Breast epithelium (tissue), 3 donors: ENCODE measurements around the gene FNIP2.

Experiments used
- POLR2A ChIP-seq: fragments of 450-650 bp; IDR thresholded peaks from one replicate; pipeline ENCODE4 v1.6.1; 2016; ENCODE audit warnings: antibody characterized with exemption, mild to moderate bottlenecking, moderate library complexity
- POLR2AphosphoS5 ChIP-seq, 3 donors: sonication (generic); formaldehyde crosslinking; IDR thresholded peaks; one replicate each; pipeline ENCODE4 v1.6.1; 2017; ENCODE audit warnings: antibody characterized with exemption in 3 of 3
- TF ChIP-seq, protein P1 (sequence below), 3 donors: fragments of 450-650 bp; IDR thresholded peaks; one replicate each; pipeline ENCODE4 v1.5.1; 2016 to 2017; ENCODE audit warnings: antibody characterized with exemption in 3 of 3, mild to moderate bottlenecking in 3 of 3, moderate library complexity in 3 of 3

DNA sequence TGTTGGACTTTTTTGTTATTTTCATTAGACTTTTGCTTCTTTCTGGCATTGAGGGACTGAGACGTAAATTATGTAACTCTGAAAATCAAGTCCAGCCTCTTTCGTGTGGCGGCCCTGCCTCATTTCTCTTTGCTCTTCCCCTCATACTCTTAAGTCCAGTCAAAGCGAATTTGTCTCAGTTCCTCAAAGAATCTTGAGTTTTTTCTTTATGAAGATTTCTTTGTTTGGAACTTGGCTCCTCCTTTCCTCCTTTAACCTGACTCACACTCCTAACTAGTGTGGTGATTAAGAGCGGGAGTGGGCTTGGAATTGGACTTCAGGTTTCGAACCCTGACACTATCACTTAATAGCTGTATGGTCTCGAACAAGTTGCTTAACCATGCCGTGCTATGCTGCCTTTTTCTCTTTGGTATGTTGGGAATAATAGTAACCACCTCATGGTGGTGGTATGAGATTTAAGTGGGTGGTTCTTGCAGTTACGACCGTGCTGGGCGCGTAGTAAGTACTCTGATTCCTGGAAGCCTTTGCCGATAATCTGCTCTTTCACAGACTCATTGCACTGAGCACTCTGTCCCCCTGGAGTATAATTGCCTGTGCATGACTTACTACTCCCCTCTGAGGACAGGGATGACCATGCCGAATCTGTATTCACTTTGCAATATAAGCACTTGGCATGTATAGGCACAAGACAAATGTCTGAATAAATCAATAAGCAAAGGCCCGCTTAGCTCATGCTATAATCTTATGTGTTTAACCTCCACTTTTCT lies 19.1 kb downstream of the FNIP2 start:
- TF ChIP-seq, protein P1, sequence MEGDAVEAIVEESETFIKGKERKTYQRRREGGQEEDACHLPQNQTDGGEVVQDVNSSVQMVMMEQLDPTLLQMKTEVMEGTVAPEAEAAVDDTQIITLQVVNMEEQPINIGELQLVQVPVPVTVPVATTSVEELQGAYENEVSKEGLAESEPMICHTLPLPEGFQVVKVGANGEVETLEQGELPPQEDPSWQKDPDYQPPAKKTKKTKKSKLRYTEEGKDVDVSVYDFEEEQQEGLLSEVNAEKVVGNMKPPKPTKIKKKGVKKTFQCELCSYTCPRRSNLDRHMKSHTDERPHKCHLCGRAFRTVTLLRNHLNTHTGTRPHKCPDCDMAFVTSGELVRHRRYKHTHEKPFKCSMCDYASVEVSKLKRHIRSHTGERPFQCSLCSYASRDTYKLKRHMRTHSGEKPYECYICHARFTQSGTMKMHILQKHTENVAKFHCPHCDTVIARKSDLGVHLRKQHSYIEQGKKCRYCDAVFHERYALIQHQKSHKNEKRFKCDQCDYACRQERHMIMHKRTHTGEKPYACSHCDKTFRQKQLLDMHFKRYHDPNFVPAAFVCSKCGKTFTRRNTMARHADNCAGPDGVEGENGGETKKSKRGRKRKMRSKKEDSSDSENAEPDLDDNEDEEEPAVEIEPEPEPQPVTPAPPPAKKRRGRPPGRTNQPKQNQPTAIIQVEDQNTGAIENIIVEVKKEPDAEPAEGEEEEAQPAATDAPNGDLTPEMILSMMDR (IDR thresholded peaks at IDR 0.05) = no peak
- TF ChIP-seq POLR2A = no peak
- TF ChIP-seq POLR2AphosphoS5 (IDR thresholded peaks at IDR 0.05) = no peak
